K562 (cell line): ENCODE results near the gene PYGO2. TPM values are rescaled to one million over a fixed set of nuclear protein-coding genes. Genes with fewer than 3 reads are reported as not detected.

Experiments used
- CAMTA2 ChIP-seq: fragments of 250-450 bp; sonication (Bioruptor Pico); conservative IDR thresholded peaks from 2 replicates; pipeline ENCODE4 v1.5.1; 2022
- CCNT2 ChIP-seq: IDR thresholded peaks from 2 replicates; pipeline ENCODE4 v1.6.1; 2011; ENCODE audit warnings: borderline replicate concordance, low read depth, mild to moderate bottlenecking, moderate library complexity, mixed read lengths, low read length; ENCODE audit not compliant: insufficient read length; ENCODE audit errors: extremely low read depth
- ETS2 ChIP-seq: IDR thresholded peaks from 2 replicates; pipeline ENCODE4 v1.6.1; 2016; ENCODE audit warnings: borderline replicate concordance, missing genetic modification characterization, mild to moderate bottlenecking, moderate library complexity, missing compliant biosample characterization; ENCODE audit not compliant: poor library complexity, severe bottlenecking
- HDAC1 ChIP-seq, 2 experiments: fragments of 450-650 bp; IDR thresholded peaks; 2 replicates each; pipeline ENCODE4 v1.6.1; 2016 to 2017; ENCODE audit warnings: inconsistent platforms in 1 of 2, mild to moderate bottlenecking in 1 of 2, moderate library complexity in 1 of 2
- HNRNPH1 ChIP-seq: fragments of 200-400 bp; formaldehyde crosslinking; optimal IDR thresholded peaks from 2 replicates; pipeline ENCODE3; 2017; ENCODE audit warnings: low read depth, mild to moderate bottlenecking, low read length, moderate library complexity
- KDM1A ChIP-seq, 2 experiments: fragments of 450-650 bp; IDR thresholded peaks; 2 replicates each; pipeline ENCODE4 v1.6.1; 2016; ENCODE audit warnings: mild to moderate bottlenecking in 2 of 2
- KLF13 ChIP-seq: fragments of 450-650 bp; IDR thresholded peaks from 2 replicates; pipeline ENCODE4 v1.6.1; 2016; ENCODE audit warnings: missing genetic modification characterization, low read depth, mild to moderate bottlenecking, missing compliant biosample characterization, moderate library complexity, borderline replicate concordance
- NCOA4 ChIP-seq: fragments of 450-650 bp; IDR thresholded peaks from 2 replicates; pipeline ENCODE4 v1.6.1; 2018; ENCODE audit warnings: mild to moderate bottlenecking; ENCODE audit not compliant: partially characterized antibody
- NFIC ChIP-seq: fragments of 450-650 bp; IDR thresholded peaks from 2 replicates; pipeline ENCODE4 v1.6.1; 2017; ENCODE audit warnings: mild to moderate bottlenecking, inconsistent platforms
- PCBP1 ChIP-seq: fragments of 200-400 bp; formaldehyde crosslinking; IDR thresholded peaks from 2 replicates; pipeline ENCODE4 v1.6.1; 2018; ENCODE audit warnings: mild to moderate bottlenecking, low read depth, low read length; ENCODE audit not compliant: poor library complexity, severe bottlenecking
- POLR2A ChIP-seq: fragments of 450-650 bp; conservative IDR thresholded peaks from 2 replicates; pipeline ENCODE4 v1.6.1; 2016
- POLR3A ChIP-seq: IDR thresholded peaks from 2 replicates; pipeline ENCODE4 v1.6.1; 2011; ENCODE audit warnings: borderline replicate concordance, mild to moderate bottlenecking, moderate library complexity; ENCODE audit not compliant: insufficient read length, insufficient read depth; ENCODE audit errors: extremely low read depth
- SAFB2 ChIP-seq: fragments of 200-400 bp; formaldehyde crosslinking; IDR thresholded peaks from 2 replicates; pipeline ENCODE4 v1.6.1; 2018; ENCODE audit warnings: borderline replicate concordance, low read length, low read depth, moderate library complexity; ENCODE audit not compliant: severe bottlenecking
- SIN3A ChIP-seq, 2 experiments: fragments of 150-350 bp in 1 of 2; IDR thresholded peaks; 2 replicates each; pipeline ENCODE4 v1.6.1; 2011 to 2016; ENCODE audit warnings: borderline replicate concordance in 2 of 2, low read depth in 2 of 2, low read length in 2 of 2, mild to moderate bottlenecking in 2 of 2, moderate library complexity in 2 of 2; ENCODE audit not compliant: control insufficient read depth in 1 of 2
- SMARCE1 ChIP-seq: fragments of 450-650 bp; IDR thresholded peaks from 2 replicates; pipeline ENCODE4 v1.7.1; 2016; ENCODE audit warnings: mild to moderate bottlenecking
- TAF9B ChIP-seq: fragments of 450-650 bp; IDR thresholded peaks from 2 replicates; pipeline ENCODE4 v1.6.1; 2018; ENCODE audit warnings: mild to moderate bottlenecking; ENCODE audit not compliant: partially characterized antibody
- ZBTB2 ChIP-seq: fragments of 450-650 bp; IDR thresholded peaks from 2 replicates; pipeline ENCODE4 v1.6.1; 2016; ENCODE audit warnings: antibody characterized with exemption
- ZFX ChIP-seq: sonication (generic); formaldehyde crosslinking; IDR thresholded peaks from 2 replicates; pipeline ENCODE4 v1.8.0; 2022; ENCODE audit warnings: mild to moderate bottlenecking, missing genetic modification reagents, moderate library complexity
- ZNF124 ChIP-seq: sonication (generic); formaldehyde crosslinking; IDR thresholded peaks from 2 replicates; pipeline ENCODE4 v1.8.1; 2022; ENCODE audit warnings: missing genetic modification reagents
- ZNF146 ChIP-seq: IDR thresholded peaks from one replicate; pipeline ENCODE4 v1.6.1; 2018; ENCODE audit warnings: missing compliant biosample characterization; ENCODE audit not compliant: unreplicated experiment
- ZNF165 ChIP-seq: fragments of 250-450 bp; sonication (Bioruptor Pico); IDR thresholded peaks from 2 replicates; pipeline ENCODE4 v1.4.0; 2020; ENCODE audit warnings: borderline replicate concordance
- ZNF23 ChIP-seq: fragments of 250-450 bp; sonication (Bioruptor Pico); IDR thresholded peaks from 2 replicates; pipeline ENCODE4 v1.4.0; 2020; ENCODE audit warnings: mild to moderate bottlenecking
- ZNF77 ChIP-seq: fragments of 250-450 bp; sonication (Bioruptor Pico); IDR thresholded peaks from 2 replicates; pipeline ENCODE4 v1.5.0; 2020
- polyA plus RNA-seq, 8 experiments: library from polyadenylated mRNA; depleted of rRNA in 4 of 8; stranded (reverse) in 5 of 8; unstranded in 3 of 8; fragments of >200 nt; fragmentation: Nextera tagmentation in 2 of 8; fragmentation: Illumina TruSeq in 1 of 8; extraction: Ambion mirVana in 2 of 8; extraction: Trizol in 1 of 8; gene quantifications; 2 replicates each; pipeline versions ENCODE4 v1.2.1 to v1.2.3, GENCODE V29; 2011 to 2014; ENCODE audit warnings: inconsistent platforms in 1 of 8, missing spikeins in 1 of 8
- total RNA-seq, 7 experiments: library from RNA; depleted of rRNA in 6 of 7; stranded (reverse); fragments of >200 nt in 6 of 7; fragmentation: Illumina TruSeq in 2 of 7; extraction: Trizol in 2 of 7; gene quantifications; 2 replicates each; pipeline versions ENCODE4 v1.2.1 to v1.2.3, GENCODE V29; 2011 to 2021; ENCODE audit warnings: low replicate concordance in 1 of 7
- TF ChIP-seq, protein P1 (sequence below): sonication (generic); formaldehyde crosslinking; IDR thresholded peaks from 2 replicates; pipeline ENCODE4 v1.8.0; 2022; ENCODE audit warnings: mild to moderate bottlenecking, missing genetic modification reagents
- TF ChIP-seq, protein P2 (sequence below): sonication (generic); formaldehyde crosslinking; IDR thresholded peaks from 2 replicates; pipeline ENCODE4 v1.8.1; 2023; ENCODE audit warnings: mild to moderate bottlenecking, missing genetic modification reagents

The PYGO2 gene
- total and polyA plus RNA-seq, 9 of the 15 experiments (the other 6 are each of a cell fraction or from before 2014, with no cell fraction given), result 8.3 to 36.2 (median 18.2) TPM

GRCh38 chr1:154936555-154937084 lies 25.0 kb downstream of the PYGO2 start, which contains the start of gene PMVK (continued):
- TF ChIP-seq SAFB2 (no peak), HNRNPH1 (no peak), SMARCE1 (peak; percentile 66), ZNF146 (CRISPR knock-in tag) (peak; percentile 22), ZFX (CRISPR knock-in tag) (peak; percentile 58; the same call in 1 of the 2 replicates), ZNF124 (CRISPR knock-in tag) (0 out of 2 replicates have a peak, but pooled peaks have one; percentile 73), CAMTA2 (CRISPR knock-in tag) (no peak), SIN3A (IDR thresholded peaks at IDR 0.05; ENCODE audit: borderline replicate concordance in 2 of 2, control insufficient read depth in 1 of 2, low read depth in 2 of 2, low read length in 2 of 2) (peak; percentile 1 to 56; a peak in 1 of 4 replicates), POLR3A (no peak), POLR2A (peak; percentile 81), ZBTB2 (peak; percentile 75; the same call in 1 of the 2 replicates), NFIC (no peak; the same call in none of the 2 replicates), NCOA4 (no peak), ZNF77 (no peak), ETS2 (tag) (no peak), HDAC1 (IDR thresholded peaks at IDR 0.05) (peak in 1 of 2 experiments; percentile 94; a peak in 2 of 4 replicates), KDM1A (IDR thresholded peaks at IDR 0.05) (peak; percentile 98 to 99), TAF9B (no peak), PCBP1 (peak; percentile 59), CCNT2 (peak; percentile 78), ZNF23 (no peak), ZNF165 (CRISPR knock-in tag) (no peak), KLF13 (tag) (peak; percentile 15; the same call in 1 of the 2 replicates)
- TF ChIP-seq, protein P1, sequence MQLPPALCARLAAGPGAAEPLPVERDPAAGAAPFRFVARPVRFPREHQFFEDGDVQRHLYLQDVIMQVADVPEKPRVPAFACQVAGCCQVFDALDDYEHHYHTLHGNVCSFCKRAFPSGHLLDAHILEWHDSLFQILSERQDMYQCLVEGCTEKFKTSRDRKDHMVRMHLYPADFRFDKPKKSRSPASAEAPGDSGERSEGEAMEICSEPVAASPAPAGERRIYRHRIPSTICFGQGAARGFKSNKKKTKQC (CRISPR knock-in tag), result peak; percentile 98
- TF ChIP-seq, protein P2, sequence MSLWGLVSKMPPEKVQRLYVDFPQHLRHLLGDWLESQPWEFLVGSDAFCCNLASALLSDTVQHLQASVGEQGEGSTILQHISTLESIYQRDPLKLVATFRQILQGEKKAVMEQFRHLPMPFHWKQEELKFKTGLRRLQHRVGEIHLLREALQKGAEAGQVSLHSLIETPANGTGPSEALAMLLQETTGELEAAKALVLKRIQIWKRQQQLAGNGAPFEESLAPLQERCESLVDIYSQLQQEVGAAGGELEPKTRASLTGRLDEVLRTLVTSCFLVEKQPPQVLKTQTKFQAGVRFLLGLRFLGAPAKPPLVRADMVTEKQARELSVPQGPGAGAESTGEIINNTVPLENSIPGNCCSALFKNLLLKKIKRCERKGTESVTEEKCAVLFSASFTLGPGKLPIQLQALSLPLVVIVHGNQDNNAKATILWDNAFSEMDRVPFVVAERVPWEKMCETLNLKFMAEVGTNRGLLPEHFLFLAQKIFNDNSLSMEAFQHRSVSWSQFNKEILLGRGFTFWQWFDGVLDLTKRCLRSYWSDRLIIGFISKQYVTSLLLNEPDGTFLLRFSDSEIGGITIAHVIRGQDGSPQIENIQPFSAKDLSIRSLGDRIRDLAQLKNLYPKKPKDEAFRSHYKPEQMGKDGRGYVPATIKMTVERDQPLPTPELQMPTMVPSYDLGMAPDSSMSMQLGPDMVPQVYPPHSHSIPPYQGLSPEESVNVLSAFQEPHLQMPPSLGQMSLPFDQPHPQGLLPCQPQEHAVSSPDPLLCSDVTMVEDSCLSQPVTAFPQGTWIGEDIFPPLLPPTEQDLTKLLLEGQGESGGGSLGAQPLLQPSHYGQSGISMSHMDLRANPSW, result peak; percentile 83; the same call in 1 of the 2 replicates
